ENCODE measurements around the gene FSHR.
A peak's percentile ranks its signal among the peaks of the same experiment; 100 is the strongest.

Gene FSHR

GRCh38 chr2:49154140-49154539 lies at the start of gene FSHR:
TSS of gene FSHR (minus strand) at chr2:49154515. CDS start at chr2:49154417, 98 bp downstream.
- DNase-seq (ENCODE audit: low spot score) = no peak

GRCh38 chr2:49199266-49199665 lies 45.0 kb upstream of the FSHR start:
- no peak for DNase-seq (ENCODE audit: low spot score)

- DNase-seq (ENCODE audit: low spot score) = no peak
These were observed 40.4 kb upstream of the FSHR start for GRCh38 chr2:49194701-49195100.

GRCh38 chr2:49192036-49192435 lies 37.7 kb upstream of the FSHR start:
- no peak for DNase-seq (ENCODE audit: low spot score)

GRCh38 chr2:49189512-49190225 lies 35.4 kb upstream of the FSHR start:
- no peak for DNase-seq (ENCODE audit: low spot score)

- DNase-seq (ENCODE audit: low spot score) = no peak
These were observed 31.8 kb upstream of the FSHR start for GRCh38 chr2:49186050-49186648.

GRCh38 chr2:49178656-49179055 lies 24.3 kb upstream of the FSHR start:
- DNase-seq (ENCODE audit: low spot score) = no peak

GRCh38 chr2:49177194-49177593 lies 22.9 kb upstream of the FSHR start:
- DNase-seq (ENCODE audit: low spot score) = no peak

- no peak for DNase-seq (ENCODE audit: low spot score)
These were observed 21.5 kb upstream of the FSHR start for GRCh38 chr2:49175831-49176230.

- DNase-seq (ENCODE audit: low spot score) = no peak
These were observed 20.4 kb upstream of the FSHR start for GRCh38 chr2:49174750-49175149.

- DNase-seq (ENCODE audit: low spot score) = no peak
These were observed 12.8 kb upstream of the FSHR start for GRCh38 chr2:49167131-49167530.

- DNase-seq (ENCODE audit: low spot score) = peak; percentile 21
These were observed 11.3 kb upstream of the FSHR start for GRCh38 chr2:49165662-49166061.

GRCh38 chr2:49164729-49165128 lies 10.4 kb upstream of the FSHR start:
- no peak for DNase-seq (ENCODE audit: low spot score)

- no peak for DNase-seq (ENCODE audit: low spot score)
These were observed 7.8 kb upstream of the FSHR start for GRCh38 chr2:49162151-49162550.

GRCh38 chr2:49154891-49155290 lies 576 bp upstream of the FSHR start:
- no peak for DNase-seq (ENCODE audit: low spot score)

- no peak for DNase-seq (ENCODE audit: low spot score)
These were observed 1.1 kb downstream of the FSHR start for GRCh38 chr2:49153252-49153651.

GRCh38 chr2:49152824-49153223 lies 1.5 kb downstream of the FSHR start:
- DNase-seq (ENCODE audit: low spot score) = no peak

GRCh38 chr2:49146401-49146800 lies 7.9 kb downstream of the FSHR start:
- no peak for DNase-seq (ENCODE audit: low spot score)

- DNase-seq (ENCODE audit: low spot score) = no peak
These were observed 22.5 kb downstream of the FSHR start for GRCh38 chr2:49131801-49132200.

- no peak for DNase-seq (ENCODE audit: low spot score)
These were observed 25.3 kb downstream of the FSHR start for GRCh38 chr2:49129034-49129433.

- no peak for DNase-seq (ENCODE audit: low spot score)
These were observed 30.7 kb downstream of the FSHR start for GRCh38 chr2:49123600-49123999.

GRCh38 chr2:49122107-49122506 lies 32.2 kb downstream of the FSHR start:
- no peak for DNase-seq (ENCODE audit: low spot score)

- DNase-seq (ENCODE audit: low spot score) = no peak
These were observed 41.3 kb downstream of the FSHR start for GRCh38 chr2:49113046-49113445.

- no peak for DNase-seq (ENCODE audit: low spot score)
These were observed 42.9 kb downstream of the FSHR start for GRCh38 chr2:49111456-49111855.

Data from Ammon's horn (tissue), 1 donor.